Ishikawa (cell line): ENCODE data around the gene INS.

Experiments used
- CEBPB ChIP-seq: IDR thresholded peaks from 2 replicates; pipeline ENCODE4 v1.6.1; 2012
- CREB1 ChIP-seq: IDR thresholded peaks from 2 replicates; pipeline ENCODE4 v1.6.1; 2012; ENCODE audit warnings: low read depth
- EGR1 ChIP-seq: IDR thresholded peaks from 2 replicates; pipeline ENCODE4 v1.6.1; 2012
- EP300 ChIP-seq: IDR thresholded peaks from 2 replicates; pipeline ENCODE4 v1.6.1; 2012; ENCODE audit warnings: borderline replicate concordance
- FOXM1 ChIP-seq: IDR thresholded peaks from 2 replicates; pipeline ENCODE4 v1.6.1; 2012; ENCODE audit warnings: low read depth, borderline replicate concordance
- NFIC ChIP-seq: IDR thresholded peaks from 2 replicates; pipeline ENCODE4 v1.6.1; 2012
- RAD21 ChIP-seq: IDR thresholded peaks from 2 replicates; pipeline ENCODE4 v1.6.1; 2012; ENCODE audit warnings: low read depth
- TAF1 ChIP-seq: IDR thresholded peaks from 2 replicates; pipeline ENCODE4 v1.6.1; 2012; ENCODE audit warnings: low read depth, mild to moderate bottlenecking
- TCF12 ChIP-seq: IDR thresholded peaks from 2 replicates; pipeline ENCODE4 v1.6.1; 2012; ENCODE audit warnings: low read depth
- TEAD4 ChIP-seq: IDR thresholded peaks from 2 replicates; pipeline ENCODE4 v1.6.1; 2012
- YY1 ChIP-seq: IDR thresholded peaks from 2 replicates; pipeline ENCODE4 v1.6.1; 2012; ENCODE audit warnings: low read depth
- ZBTB7A ChIP-seq: IDR thresholded peaks from 2 replicates; pipeline ENCODE4 v1.6.1; 2012; ENCODE audit warnings: low read depth
- TF ChIP-seq, protein P1 (sequence below): IDR thresholded peaks from 2 replicates; pipeline ENCODE4 v1.6.1; 2012
- TF ChIP-seq, protein P2 (sequence below): IDR thresholded peaks from 2 replicates; pipeline ENCODE4 v1.6.1; 2012; ENCODE audit warnings: low read depth, mild to moderate bottlenecking
- TF ChIP-seq, protein P3 (sequence below): IDR thresholded peaks from 2 replicates; pipeline ENCODE4 v1.6.1; 2012

INS gene

DNA sequence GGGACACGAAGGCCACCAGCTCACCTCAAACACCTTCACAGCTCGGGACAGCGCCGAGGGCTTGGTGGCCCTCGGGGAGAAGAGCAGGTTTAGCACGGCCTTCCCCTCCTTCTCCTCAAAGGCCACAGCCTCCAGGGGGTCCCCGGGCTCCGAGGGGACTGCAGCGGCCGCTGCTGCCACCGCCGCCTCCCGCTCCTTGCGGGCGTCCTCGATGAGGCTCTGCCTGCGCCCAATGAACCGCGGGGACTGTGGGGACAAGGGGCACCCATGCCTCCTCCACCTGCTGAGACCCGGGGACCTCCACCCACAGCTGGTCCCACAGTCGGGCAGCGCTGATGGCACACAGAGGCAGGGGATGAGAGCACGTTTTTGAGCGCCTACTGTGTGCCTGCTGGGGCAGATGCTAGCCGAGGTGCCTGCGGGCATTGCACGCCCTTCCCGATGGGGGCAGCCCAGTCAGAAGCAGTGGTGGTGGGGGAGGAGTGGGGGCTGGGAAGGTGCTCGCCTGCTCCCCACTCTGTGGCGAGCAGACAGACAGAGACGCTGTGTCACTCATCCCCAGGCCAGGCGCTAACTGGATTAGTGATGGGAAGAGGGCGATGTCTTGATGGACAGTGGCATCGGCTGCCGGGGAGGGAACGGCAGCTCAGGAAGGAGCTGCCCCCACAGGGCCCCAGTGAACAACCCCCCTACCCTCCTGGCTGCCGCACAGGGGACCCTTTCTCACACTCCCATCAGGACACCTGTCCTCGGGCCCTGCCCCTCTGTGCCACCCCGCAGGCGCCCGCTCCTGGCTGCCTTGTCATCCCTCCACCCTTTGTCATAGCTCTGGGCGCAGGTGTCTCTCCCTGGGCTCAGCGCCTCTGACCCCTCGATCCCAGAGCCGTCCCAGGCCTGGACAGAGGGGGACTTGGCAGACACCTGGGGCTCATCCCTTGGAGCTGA lies 8.9 kb upstream of the INS start:
- TF ChIP-seq CREB1 (no peak), EGR1 (no peak), RAD21 (no peak), FOXM1 (no peak), TAF1 (no peak), ZBTB7A (no peak), EP300 (no peak), TEAD4 (no peak), NFIC (no peak), TCF12 (no peak), YY1 (no peak)
- TF ChIP-seq, protein P1, sequence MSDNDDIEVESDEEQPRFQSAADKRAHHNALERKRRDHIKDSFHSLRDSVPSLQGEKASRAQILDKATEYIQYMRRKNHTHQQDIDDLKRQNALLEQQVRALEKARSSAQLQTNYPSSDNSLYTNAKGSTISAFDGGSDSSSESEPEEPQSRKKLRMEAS = no peak
- TF ChIP-seq, protein P2, sequence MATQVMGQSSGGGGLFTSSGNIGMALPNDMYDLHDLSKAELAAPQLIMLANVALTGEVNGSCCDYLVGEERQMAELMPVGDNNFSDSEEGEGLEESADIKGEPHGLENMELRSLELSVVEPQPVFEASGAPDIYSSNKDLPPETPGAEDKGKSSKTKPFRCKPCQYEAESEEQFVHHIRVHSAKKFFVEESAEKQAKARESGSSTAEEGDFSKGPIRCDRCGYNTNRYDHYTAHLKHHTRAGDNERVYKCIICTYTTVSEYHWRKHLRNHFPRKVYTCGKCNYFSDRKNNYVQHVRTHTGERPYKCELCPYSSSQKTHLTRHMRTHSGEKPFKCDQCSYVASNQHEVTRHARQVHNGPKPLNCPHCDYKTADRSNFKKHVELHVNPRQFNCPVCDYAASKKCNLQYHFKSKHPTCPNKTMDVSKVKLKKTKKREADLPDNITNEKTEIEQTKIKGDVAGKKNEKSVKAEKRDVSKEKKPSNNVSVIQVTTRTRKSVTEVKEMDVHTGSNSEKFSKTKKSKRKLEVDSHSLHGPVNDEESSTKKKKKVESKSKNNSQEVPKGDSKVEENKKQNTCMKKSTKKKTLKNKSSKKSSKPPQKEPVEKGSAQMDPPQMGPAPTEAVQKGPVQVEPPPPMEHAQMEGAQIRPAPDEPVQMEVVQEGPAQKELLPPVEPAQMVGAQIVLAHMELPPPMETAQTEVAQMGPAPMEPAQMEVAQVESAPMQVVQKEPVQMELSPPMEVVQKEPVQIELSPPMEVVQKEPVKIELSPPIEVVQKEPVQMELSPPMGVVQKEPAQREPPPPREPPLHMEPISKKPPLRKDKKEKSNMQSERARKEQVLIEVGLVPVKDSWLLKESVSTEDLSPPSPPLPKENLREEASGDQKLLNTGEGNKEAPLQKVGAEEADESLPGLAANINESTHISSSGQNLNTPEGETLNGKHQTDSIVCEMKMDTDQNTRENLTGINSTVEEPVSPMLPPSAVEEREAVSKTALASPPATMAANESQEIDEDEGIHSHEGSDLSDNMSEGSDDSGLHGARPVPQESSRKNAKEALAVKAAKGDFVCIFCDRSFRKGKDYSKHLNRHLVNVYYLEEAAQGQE = no peak
- TF ChIP-seq, protein P3, sequence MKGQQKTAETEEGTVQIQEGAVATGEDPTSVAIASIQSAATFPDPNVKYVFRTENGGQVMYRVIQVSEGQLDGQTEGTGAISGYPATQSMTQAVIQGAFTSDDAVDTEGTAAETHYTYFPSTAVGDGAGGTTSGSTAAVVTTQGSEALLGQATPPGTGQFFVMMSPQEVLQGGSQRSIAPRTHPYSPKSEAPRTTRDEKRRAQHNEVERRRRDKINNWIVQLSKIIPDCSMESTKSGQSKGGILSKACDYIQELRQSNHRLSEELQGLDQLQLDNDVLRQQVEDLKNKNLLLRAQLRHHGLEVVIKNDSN = no peak

DNA sequence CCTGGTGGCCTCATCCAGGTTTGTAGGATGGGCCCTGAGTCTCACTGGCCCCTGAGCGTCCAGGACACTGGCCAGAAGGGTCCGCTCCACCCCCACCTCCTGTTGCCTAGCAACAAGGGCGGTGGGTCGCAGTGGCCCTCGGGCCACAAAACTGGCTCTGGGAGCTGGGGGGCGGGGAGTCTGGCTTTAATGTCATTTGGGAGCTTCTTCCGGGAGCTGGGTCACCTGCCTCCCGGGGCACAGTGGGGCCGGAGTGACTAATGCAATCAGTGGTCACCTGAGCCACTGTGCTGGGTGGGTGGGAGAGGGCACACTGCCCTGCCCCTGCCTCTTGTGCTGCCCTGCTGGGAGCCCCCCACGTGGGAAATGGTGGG lies 8.0 kb upstream of the INS start:
- TF ChIP-seq CEBPB (no peak), ZBTB7A (no peak), TCF12 (no peak)
- TF ChIP-seq, protein P2 = no peak

DNA sequence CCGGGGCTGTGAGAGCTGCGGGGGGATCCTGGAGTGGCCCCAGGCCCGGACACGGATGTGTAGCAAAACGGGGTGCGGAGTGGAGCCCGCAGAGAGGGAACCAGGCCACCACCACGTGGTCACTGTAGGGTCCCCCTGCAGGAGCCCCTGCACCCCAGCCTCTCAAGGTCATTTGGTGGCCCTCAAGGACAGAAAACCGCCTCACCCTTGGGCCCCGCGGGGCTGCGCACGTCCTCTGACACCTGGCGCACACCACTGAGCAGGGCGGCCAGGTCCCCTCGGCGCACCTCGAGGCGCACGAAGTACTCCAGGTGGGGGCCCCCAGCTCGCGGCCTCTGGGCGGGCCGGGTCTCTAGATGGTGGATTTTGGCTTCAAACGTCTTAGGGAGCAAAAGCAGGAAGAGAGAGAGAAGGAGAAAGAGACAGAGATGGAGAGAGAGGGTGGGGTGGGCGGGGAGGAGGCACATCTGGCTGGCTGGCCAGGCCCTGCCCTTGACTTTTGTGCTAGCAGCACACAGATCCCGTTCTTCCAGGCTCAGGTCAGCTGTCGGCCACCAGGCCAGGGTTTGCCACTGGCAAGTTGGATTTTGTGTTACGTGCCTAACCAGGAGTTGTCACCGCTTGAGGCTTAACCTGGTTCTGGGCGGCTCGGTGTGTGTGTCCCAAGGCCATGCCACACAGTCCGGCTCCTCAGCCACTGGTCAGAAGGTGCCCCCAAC lies 7.4 kb upstream of the INS start:
- no peak for TF ChIP-seq RAD21
- TF ChIP-seq EGR1 = no peak
- no peak for TF ChIP-seq FOXM1
- TF ChIP-seq NFIC = no peak
- TF ChIP-seq, protein P3 = no peak
- TF ChIP-seq YY1 = no peak

DNA sequence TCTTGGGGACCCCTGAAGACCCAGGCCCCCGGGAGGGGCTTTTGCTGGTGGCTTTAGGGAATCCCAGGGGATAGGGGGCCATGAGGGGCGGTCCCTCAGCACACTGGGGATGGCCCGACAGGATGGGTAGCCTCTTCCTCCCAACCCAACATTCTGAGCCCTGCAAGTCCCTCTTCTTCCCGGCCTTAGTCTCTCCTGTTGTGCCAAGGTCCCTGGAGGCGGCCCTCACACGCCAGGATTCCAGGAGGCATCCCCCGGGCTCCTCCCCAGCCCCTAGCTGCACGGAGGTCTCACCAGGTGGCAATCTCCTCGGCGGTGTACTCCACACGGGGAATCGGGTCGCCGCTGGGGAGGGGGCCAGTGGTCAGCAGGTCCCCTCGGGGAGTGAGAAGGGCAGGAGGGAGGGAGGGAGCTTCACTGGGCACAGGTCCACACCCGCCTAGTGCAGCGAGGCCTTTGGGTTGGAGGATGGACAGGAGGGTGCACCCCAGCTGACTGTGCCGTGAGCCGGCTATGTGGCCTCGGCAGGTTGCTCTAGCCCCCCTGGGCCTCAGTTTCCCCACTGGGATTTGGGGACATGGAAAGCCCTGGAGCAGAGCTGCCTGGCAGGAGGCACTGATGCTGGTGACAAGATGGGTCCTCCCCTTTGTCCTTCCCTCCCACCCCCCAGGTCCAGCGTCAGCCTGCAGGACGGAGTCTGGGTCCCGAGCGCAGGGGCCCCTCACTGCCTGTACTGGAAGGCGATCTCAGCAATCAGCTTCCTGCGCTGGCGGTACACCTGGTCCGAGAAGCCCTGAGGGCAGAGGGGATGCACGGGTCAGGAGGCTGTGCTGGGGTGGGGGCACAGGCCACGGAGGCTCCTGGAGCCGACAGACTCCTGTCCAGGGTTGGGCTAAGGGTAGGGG lies 6.4 kb upstream of the INS start:
- TF ChIP-seq CREB1 (no peak), TCF12 (no peak), EP300 (no peak), RAD21 (no peak), CEBPB (no peak), TEAD4 (no peak), ZBTB7A (no peak), EGR1 (no peak), FOXM1 (no peak), NFIC (no peak), TAF1 (no peak), YY1 (no peak)
- TF ChIP-seq, protein P2 = no peak
- TF ChIP-seq, protein P1 = no peak
- TF ChIP-seq, protein P3 = no peak
